Common myeloid progenitor, CD34-positive (primary cell): ENCODE results near the gene SYVN1.
A peak's percentile ranks its signal among the peaks of the same experiment; 100 is the strongest.

Experiments used
- CTCF ChIA-PET: fragments of 350-600 bp; sonication (Branson Sonifier 250); formaldehyde crosslinking; loops from one replicate; lab custom pipeline; 2021; ENCODE audit warnings: antibody characterized with exemption; lab: Charles Lee
- POLR2A ChIA-PET: fragments of 350-600 bp; sonication (Branson Sonifier 250); formaldehyde crosslinking; loops from one replicate; lab custom pipeline; 2021; ENCODE audit warnings: antibody characterized with exemption; lab: Charles Lee
- DNase-seq, 3 donors: peaks; one replicate each; pipeline versions ENCODE4 v3.0.0 to v3.0.0-alpha.2; 2013
- H3K27ac ChIP-seq, 2 experiments: 1 replicate in 1 of 2; 2 replicates in 1 of 2; pipeline ENCODE4 v1.7.0; 2013; ENCODE audit warnings: inconsistent platforms in 2 of 2, low read length in 2 of 2, mild to moderate bottlenecking in 2 of 2, low read depth in 1 of 2, moderate library complexity in 1 of 2; ENCODE audit not compliant: severe bottlenecking in 2 of 2, insufficient read depth in 1 of 2, poor library complexity in 1 of 2
- H3K27me3 ChIP-seq, 5 experiments: replicated peaks in 2 of 5; 1 replicate in 3 of 5; 2 replicates in 2 of 5; pipeline versions ENCODE4 v1.6.1 to v1.7.0; 2013; ENCODE audit warnings: low read length in 4 of 5, mild to moderate bottlenecking in 2 of 5, moderate library complexity in 2 of 5, inconsistent platforms in 1 of 5; ENCODE audit not compliant: insufficient read depth in 5 of 5, control insufficient read depth in 4 of 5
- H3K36me3 ChIP-seq, 4 experiments: 1 replicate in 2 of 4; 2 replicates in 2 of 4; pipeline versions ENCODE4 v1.6.1 to v1.7.0; 2013; ENCODE audit warnings: low read length in 3 of 4, control low read depth in 1 of 4, mild to moderate bottlenecking in 1 of 4; ENCODE audit not compliant: control insufficient read depth in 4 of 4, insufficient read depth in 4 of 4
- H3K4me1 ChIP-seq, 4 experiments: 1 replicate in 3 of 4; 2 replicates in 1 of 4; pipeline versions ENCODE4 v1.6.1 to v1.7.1; 2013; ENCODE audit warnings: low read length in 3 of 4, mild to moderate bottlenecking in 3 of 4, control low read depth in 1 of 4, inconsistent platforms in 1 of 4, moderate library complexity in 1 of 4; ENCODE audit not compliant: control insufficient read depth in 4 of 4, insufficient read depth in 4 of 4; ENCODE audit errors: control extremely low read depth in 1 of 4
- H3K4me3 ChIP-seq, 7 experiments: 1 replicate in 4 of 7; 2 replicates in 3 of 7; pipeline versions ENCODE4 v1.5.1 to v1.7.0; 2013; ENCODE audit warnings: mild to moderate bottlenecking in 7 of 7, low read length in 6 of 7, moderate library complexity in 6 of 7, inconsistent platforms in 2 of 7, low read depth in 2 of 7, control low read depth in 1 of 7; ENCODE audit not compliant: insufficient read depth in 4 of 7, control insufficient read depth in 1 of 7; ENCODE audit errors: extremely low read depth in 1 of 7
- H3K9me3 ChIP-seq, 5 experiments: 1 replicate in 4 of 5; 2 replicates in 1 of 5; pipeline versions ENCODE4 v1.6.1 to v1.7.1; 2013; ENCODE audit warnings: low read length in 4 of 5, mild to moderate bottlenecking in 2 of 5, inconsistent platforms in 1 of 5, low read depth in 1 of 5, moderate library complexity in 1 of 5; ENCODE audit not compliant: control insufficient read depth in 4 of 5, insufficient read depth in 2 of 5; ENCODE audit errors: control extremely low read depth in 1 of 5
- WGBS: methylation state at CpG from one replicate; pipeline ENCODE4 v1.1.5; 2013; ENCODE audit not compliant: insufficient coverage; 5-methylcytosine and 5-hydroxymethylcytosine counted together

SYVN1 gene

DNA sequence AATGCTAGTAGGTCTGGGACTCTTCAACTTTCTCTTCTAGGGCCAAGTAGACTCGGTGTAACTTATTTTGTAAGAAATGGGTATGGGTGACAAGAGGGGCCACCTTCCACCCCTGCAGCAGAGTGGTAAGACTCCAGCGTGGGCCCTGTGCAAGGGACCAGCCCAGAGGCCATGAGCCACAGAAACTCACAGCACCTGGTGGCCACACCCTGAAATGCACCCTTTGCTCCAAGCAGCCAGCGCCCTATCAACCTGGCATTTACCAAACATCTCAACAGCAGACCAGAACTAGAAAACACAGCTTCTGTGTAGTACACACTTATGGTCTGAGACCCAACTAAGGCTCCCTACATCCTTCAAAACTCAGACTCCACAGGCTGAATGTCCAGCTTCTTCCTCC is 56.2 kb downstream of the SYVN1 start:
- Histone ChIP-seq H3K4me3 (no peak overlapping the region), H3K27ac (peak overlapping the region; percentile 12 to 50), H3K4me1 (peaks cover 3 to 20% (median 8%) of the 10 kb centered on the region in 4 experiments), H3K36me3 (peaks cover 0 to 53% (median 18%) of the 10 kb centered on the region in 4 experiments), H3K27me3 (no peaks in the 10 kb centered on the region), H3K9me3 (no peaks in the 10 kb centered on the region)
- DNase-seq: peak; percentile 73 to 86 (median 78)
- CTCF ChIA-PET: interaction anchor here (0.7 to 1.6 kb wide), 7 partner anchors 9 to 65 kb away, joined by 3 to 7 read pairs (median 4); partner anchors contain the start of genes ARL2 and SNX15
- POLR2A ChIA-PET: no interaction called here
- 67% methylated on average over 1 of the region's 3 CpGs for WGBS

DNA sequence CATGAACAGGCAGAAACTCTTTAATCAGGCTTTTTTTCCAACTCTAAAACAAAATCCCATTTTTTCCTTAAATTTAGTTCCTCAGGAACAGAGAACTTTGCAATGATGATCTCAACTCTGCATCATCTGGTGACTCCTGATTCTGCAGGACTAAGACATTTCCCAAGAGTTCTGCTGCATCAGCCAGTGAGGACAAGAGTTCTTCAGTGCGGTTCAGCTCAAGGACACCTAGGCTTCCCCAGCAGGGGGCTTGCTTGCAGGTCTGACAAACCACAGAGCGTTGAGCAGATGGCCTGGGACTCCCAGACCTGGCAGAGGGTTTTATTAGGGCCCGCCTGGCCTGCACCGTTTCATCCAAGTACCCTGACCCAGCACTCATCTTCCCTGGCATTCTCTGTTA is 56.9 kb downstream of the SYVN1 start:
- Histone ChIP-seq H3K36me3 (peaks cover 0 to 50% (median 18%) of the 10 kb centered on the region in 4 experiments), H3K27ac (no peak overlapping the region), H3K4me3 (no peak overlapping the region), H3K27me3 (no peaks in the 10 kb centered on the region), H3K9me3 (no peaks in the 10 kb centered on the region), H3K4me1 (peaks cover 0 to 13% (median 2%) of the 10 kb centered on the region in 4 experiments)
- peak in 2 of 3 donors; percentile 29 to 37 for DNase-seq
- CTCF ChIA-PET: interaction anchor here (0.8 to 2.4 kb wide), 10 partner anchors 8 to 105 kb away, joined by 3 to 7 read pairs (median 4); partner anchors contain the start of genes ARL2, CAPN1, SAC3D1 and SNX15
- WGBS: 91% methylated on average over 3 of the region's 4 CpGs
- POLR2A ChIA-PET: no interaction called here
